Skin of body (tissue), 2 donors: ENCODE data around the gene HRH1. TPM values are rescaled to one million over a fixed set of nuclear protein-coding genes. Genes with fewer than 3 reads are reported as not detected.
A peak's percentile ranks its signal among the peaks of the same experiment; 100 is the strongest.
"Not testable (repeated sequence)": the region's sequence is repeated elsewhere in the genome, so short reads cannot be mapped to it uniquely, and the experiment has no call there.

Source experiments
- DNase-seq: peaks from one replicate; lab custom pipeline; 2025; lab: John Stamatoyannopoulos, UW
- total RNA-seq: library from RNA; depleted of rRNA; stranded (reverse); fragments of >200 nt; gene quantifications from one replicate; pipeline ENCODE4 v1.2.3, GENCODE V29; 2014

Gene HRH1
- total RNA-seq, 1 donor from 2014 or later: 10.1 TPM

DNA sequence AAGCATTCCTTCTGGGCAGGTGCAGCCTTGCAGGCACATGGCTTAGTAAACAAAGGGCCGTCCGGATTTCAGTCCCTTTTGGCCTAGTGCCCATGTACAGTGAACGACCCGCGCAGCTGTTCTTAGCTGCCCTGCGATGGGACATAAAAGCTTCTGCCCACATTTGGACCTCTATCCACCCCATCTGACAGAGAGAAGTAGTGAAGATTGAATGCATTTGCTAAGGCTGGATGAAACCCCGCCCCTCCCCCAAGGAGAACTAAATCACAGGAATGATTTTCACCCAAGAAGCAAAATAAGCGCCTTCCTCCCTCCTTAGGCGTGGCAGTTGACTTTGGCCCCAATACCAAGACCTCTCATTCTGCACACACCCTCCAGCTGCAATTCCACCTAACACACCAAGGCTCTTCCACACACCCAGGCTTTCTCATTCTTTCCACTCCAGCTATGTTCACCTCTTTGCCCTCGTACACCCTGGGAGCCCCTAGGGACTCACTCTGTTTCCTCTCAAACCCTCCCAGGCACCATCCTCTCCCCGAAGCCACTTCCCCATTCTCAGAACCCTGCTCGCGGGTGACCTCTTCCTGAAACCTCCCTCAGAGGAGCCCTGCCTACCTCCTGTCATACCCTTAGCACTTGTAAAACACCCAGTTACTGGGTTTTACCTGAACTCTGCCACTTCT, 14.1 kb upstream of the HRH1 start:
- DNase-seq: no peak

DNA sequence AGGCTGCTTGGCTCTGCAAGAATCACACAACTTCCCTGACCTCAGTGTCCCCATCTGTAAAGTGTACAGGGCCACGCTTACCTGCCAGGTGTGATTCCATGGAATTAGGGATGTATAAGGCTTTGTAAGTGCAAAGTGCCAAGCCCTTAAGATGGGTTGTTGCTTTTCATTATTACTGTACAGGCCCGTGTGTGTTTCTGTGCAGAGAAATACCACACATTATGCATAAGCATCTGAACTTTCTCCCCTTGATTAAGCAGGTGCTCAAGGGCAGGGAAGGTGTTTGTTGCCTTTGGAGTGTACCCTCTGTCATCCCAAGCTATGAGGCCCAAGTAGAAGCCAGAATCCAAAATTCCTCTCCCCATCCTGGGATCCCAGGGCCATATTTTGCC, 13.6 kb upstream of the HRH1 start:
- no peak for DNase-seq

DNA sequence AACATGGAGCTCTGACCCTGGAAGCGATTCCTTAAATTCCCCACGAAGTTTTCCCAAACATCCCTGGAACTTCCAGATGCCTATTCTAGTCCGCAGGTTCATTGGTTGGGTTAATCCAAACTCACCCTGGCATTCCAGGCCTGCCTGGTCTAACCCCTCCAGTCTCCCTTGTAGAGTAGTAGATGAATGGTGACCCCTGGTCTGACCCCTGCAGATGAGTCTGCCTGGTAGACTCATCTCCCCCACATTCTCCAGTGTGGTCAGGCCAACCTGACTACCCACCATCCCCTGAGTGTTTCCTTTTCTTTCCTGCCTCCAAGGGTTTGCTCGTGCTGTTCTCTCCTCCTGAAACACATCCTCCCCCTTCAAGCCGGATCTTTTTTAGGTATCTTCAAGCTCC, 10.8 kb upstream of the HRH1 start:
- no peak for DNase-seq

DNA sequence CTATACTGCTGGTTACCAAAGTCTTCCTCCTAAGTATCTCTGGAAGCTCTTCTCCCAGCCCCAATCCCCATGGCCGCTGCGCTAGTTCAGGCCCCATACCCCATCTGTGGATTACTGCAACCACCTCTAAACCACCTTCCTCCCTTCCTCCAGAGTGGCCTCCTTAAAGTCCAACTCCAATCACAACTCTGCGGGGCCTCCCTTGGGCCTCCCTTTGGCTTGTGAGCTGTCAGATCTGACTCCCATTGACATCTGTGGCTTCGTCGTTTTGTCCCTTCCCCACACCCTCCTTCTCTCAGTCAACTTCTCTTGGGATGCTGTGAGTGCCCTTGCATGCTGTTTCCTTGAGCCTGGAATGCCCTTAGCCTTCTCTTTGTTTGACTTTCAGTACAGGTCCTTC, 9.3 kb upstream of the HRH1 start:
- no peak for DNase-seq

DNA sequence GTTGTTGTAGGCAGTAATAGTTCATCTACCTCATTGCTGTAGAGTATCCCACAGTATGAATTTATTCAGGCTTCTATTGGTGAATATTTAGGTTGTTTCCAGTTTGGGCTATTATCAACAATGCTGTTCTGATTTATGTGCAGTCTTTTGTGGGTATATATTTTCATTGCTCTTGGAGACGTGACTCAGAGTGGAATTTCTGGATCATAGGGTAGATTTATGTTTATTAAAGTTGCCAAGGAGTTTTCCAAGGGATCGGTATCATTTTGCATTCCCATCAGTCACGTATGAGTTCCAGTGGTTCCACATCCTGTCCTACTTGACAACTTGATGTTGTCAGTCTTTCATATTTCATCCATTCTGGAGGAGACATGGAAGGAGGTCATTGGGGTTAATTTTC, 8.4 kb upstream of the HRH1 start:
- DNase-seq: no peak

DNA sequence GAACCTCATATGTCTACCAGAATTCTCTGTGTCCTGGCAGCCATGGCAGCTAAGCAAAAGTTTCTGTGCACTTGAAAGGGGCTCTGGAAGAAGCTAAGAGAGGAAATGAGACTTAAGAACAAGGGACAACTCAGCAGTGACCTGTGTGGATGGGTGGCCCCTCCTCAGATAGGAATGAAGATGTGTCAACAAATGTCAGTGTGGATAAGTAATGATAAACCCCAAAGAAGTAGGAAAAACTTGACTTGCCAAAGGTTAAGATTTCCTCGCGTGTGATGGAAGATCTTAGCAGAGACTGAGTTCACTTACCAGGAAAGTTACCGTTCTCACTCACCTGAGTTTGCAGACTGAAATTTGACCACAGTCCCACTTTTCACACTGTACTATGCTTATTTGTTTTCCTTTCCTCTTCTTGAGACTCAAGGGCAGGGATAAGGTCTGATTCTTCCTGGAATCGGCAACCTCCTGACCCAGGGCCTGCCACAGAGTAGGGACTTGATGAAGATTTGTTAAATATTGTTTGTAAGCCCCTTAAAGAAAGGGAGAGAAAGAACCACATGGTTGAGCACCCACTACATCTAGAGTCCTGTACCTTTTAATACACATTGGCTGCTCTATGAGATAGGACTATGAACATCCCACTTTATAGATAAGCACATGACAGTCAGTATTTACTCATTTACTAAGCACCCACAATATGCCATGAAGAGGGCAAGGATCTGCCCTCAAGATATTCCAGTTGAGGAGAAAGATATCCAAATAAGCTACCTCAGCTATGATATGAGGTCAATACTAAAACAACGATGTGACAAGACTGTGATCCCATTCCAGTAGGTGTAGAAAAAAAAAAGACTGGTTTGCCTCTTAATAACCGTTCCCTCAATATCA, 7.3 kb upstream of the HRH1 start:
- no peak for DNase-seq

DNA sequence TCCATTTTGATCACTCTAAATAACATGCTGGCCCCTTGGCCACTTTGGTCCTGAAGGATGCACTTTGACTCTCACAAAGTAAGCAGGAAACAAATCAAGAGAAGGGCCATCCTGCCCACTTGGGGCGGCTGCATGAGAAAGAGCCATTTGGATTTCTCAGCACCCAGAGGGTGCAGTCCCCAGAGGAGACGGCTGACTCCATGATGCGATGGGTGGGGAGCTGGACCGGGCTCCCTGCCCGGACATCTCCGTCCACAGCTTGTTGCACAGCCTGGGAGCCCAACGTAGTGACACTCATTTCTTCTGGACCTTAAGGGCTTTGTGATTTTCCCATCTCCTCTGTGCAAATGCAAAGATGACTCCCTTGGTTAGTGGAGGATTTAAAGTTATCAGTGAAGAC, 4.0 kb upstream of the HRH1 start:
- no peak for DNase-seq

DNA sequence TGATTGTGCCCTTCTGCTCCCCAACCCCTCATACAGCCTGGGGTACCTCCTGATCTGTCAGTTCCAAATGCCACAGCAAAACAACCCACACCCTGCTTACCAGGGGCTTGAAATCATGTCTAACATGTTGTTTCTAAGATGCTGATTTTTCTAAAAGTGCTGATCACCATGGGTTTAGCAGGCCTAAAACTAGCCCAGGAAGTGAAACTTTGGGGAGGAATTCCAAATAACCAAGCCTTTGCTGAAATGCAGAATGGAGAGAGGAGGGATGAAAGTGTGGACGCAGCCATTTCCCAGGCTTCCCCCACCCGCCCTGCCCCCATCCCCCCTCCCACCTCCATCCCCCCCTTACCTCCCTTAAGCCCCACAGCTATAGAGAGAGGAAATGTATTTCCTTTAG, 2.0 kb upstream of the HRH1 start:
- DNase-seq: no peak

DNA sequence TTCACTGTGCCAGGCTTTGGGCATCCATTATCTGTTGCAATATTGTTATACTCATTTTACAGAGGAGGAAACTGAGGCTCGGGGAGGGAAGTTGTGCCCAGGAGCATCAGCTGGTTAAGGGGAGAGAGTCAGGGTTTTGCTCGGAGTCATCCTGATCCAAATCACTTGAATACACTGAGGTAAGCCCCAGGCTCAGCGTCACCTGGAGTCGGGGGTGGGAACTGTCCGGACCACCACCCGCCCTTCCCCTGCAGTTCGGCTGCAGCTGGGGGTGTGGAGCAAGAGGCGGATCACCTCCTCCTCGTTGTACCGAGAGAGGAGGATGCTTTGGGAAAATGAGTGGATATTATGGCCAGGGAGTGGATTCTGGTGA, 646 bp downstream of the HRH1 start:
- DNase-seq: no peak

DNA sequence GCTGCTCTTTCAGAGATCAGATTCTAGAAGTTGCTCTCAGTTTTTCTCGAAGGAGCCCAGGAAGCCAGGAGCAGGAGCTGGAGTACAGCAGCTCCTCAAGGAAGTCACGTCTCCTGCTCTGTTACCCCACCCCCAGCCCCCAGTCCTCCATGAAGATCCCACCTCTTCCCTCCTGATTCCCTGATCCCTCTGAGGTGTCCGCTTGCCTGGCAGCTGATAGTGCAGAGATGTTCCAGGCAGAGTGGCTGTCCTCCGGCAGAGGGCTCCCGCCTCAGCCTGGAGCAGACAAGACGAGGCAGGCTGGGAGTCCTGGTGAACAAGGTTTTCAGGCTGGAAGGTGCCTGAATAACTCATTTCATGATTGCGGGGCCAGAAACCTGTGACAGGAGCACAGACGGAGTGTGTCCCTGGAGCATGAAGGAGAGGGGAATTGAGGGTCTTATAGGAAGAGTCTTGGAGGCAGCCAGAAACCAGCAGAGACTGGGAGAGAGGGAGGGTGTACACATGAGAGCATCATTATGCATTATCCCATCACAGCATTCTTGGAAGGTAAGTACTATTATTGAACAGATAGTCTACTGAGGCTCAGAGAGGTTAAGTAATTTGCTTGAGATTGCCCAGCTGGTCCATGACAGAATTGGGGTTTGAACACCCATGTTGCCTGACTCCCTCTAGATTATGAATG, 1.2 kb downstream of the HRH1 start:
- peak; percentile 29 for DNase-seq

DNA sequence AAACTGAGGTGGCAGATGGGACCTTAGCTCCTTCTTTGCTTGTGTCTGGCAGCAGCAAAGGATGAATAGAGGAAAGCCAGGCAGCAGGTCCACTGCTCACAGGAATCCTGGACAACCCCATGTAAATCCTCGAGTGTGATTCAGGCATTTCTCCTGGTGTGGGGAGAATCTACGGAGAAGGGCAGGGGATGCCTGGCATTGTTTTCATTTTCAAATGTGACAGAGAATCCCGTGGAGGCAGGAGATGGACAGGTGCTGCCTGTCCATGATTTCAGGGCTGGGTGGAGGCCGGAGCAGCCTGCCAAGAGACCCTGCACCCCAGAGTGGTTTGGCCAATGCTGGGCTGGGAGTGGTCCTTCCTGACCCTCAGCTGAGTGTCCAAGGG, 1.7 kb downstream of the HRH1 start:
- DNase-seq: no peak

DNA sequence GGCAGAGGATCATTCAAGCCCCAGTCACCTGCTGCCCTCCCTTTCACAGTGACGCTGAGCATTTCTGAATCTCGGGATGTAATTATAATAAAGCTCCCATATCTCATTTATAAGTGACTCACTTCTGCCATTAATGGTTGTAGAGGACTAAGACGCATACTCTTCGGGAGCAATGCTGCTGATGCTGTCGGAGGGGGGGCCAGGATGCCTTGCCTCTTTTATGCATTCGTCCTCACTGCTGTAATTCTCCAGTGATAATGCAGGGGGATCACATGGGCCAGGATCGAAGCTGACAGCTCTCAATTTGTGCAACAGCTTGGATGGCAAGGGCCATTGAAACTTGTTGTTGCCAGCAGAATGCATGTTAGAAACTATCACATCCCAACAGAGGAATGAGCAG, 3.1 kb downstream of the HRH1 start:
- DNase-seq: no peak

DNA sequence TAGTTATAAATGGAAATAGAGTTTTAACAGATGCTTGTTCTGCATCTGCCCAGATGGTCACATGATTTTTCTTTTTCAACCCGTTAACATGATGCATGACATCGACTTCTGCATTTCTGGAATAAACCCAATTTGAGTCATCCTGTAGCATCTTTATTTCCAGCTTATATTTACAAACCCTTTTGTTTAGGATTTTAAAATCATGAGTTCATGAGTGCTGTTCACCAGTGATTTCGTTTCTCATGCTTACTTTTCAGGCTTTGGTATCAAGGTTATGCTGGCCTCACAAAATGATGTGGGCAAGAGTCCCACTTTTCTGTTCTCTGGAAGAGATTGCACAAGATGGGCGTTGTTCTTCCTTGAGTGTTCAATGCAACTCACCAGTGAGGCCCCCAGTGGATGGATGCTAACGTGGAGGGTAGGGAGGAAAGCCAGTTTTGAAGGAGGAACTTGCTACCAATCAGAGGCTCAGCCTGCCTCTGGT, 5.2 kb downstream of the HRH1 start:
- peak; percentile 88 for DNase-seq

DNA sequence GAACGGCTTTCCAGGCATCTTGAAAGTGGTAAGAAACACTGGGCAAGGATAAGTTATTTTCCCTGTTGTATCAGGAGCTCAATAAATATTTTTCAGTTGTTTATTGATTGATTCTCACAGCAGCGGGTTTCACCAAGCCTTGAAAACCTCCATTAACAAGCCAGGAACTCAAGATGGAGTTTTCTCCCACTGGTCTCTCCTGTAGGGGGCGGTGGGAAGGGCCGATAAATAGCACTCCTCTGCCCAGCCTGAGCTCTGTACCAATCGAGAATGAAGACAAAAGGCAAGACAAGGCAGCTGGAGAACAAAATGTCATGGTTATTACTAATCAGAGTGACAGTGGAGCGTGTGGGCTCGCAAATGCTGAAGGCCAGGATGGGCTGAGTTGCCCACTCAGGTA, 7.4 kb downstream of the HRH1 start:
- DNase-seq: no peak

DNA sequence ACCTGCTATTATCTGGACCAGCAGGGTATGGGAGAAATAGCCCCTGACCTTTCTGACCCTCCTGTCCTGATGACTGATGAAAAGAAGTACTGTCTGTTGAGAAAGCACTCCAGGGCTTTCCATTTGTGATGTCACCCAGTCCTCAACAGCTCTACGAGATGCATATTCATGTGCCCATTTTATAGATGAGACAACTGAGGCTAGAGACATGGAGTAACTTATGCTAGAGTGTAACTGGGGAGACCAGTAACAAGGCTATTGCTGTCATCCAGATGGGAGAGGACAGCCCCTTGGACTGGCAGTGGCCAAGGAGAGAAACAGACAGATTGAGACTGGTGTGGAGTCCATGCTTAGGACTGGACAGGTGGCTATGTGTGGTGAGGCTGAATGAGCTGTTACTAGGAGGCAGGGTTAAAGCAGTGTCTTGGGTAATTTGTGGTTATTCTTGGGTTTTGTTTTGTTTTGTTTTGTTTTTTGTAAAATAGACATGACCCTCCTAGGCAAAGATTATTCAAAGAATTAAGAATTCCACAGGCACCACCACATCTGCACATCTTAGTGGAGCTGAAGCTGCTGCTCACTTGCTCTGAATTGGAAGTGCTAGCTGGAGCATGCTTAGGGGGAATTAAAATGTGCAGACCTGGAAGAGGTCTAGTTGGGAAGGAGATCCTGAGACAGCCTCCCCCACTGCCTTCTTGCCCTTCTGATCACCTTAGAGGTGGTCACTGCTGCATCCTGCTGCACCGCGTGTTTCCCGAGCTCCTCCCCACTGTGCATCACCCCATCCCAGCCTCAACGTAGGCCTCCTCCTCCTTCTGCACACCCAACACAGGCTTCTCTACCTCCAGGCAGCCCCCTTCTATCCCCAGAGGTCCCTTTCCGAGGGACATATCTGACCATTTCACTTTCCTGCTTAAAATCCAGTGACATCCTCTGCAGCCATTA, 8.4 kb downstream of the HRH1 start:
- no peak for DNase-seq

DNA sequence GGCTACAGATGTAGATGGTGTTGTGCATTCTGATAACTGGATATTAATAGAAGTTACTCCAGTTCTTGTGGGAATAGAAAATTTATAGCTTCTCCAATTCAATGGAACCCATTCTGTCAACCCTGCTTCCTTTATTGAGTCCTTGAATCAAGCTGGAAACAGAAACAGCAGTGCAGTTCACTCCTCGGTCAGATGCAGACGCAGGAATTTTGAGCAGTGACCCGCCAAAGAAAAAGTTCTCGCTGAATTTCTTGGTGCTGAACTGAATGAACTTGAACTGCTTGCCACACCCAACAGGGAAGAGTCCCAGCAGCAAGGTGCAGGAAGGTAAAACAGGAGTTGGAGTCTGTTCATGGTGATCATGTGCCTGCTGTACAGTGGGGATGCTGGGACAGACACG, 10.3 kb downstream of the HRH1 start:
- DNase-seq: peak; percentile 60

DNA sequence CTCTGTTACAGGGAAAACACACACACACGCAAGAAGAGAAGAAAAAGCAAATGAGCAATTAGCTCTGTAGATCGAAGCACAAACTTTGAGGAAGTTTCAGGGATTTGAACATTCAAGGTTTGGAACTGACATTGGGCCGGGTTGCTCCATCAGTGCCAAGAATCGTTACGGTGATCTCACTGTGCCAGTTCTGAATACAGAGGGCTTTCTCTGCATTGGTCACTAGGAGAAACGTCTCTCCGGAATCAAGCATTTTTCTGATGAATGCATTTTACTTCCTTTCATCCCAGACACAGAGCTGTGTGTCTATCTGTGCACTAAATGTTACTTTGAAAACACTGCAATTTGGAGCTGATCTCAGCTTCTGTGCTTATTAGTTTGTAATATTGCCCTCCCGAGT, 11.2 kb downstream of the HRH1 start:
- no peak for DNase-seq

DNA sequence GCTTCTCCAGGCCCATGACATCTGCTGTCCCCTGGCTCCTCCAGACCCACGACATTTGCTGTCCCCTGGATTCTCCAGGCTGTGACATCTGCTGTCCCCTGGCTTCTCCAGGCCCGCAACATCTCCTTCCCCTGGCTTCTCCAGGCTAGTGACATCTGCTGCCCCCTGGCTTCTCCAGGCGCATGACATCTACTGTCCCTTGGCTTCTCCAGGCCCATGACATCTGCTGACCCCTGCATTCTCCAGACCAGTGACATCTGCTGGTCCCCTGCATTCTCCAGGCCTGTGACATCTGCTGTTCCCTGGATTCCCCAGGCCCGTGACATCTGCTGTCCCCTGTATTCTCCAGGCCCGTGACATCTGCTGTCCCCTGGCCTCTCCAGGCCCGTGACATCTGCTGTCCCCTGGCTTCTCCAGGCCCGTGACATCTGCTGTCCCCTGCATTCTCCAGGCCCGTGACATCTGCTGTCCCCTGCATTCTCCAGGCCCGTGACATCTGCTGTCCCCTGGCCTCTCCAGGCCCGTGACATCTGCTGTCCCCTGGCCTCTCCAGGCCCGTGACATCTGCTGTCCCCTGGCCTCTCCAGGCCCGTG, 12.6 kb downstream of the HRH1 start:
- DNase-seq: not testable (repeated sequence)

DNA sequence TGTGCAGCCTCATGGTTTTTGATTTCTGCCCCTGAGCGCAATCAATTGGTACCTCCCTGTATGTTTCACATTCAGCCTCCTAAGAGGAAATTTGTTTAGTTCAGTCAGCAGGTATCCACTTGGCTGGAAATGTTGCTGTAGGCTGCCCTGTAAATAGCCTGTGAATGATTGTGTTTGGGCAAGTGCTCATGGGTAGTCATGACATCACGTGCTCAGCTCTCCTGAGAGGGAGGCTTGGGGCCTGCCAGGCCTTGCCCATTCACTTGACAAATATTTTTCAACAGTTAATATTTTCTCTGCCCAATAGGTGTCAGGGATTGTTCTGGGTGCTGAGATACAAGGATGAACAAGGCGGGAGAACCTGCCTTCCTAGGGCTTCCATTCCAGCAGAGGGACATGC, 13.3 kb downstream of the HRH1 start:
- DNase-seq: no peak

DNA sequence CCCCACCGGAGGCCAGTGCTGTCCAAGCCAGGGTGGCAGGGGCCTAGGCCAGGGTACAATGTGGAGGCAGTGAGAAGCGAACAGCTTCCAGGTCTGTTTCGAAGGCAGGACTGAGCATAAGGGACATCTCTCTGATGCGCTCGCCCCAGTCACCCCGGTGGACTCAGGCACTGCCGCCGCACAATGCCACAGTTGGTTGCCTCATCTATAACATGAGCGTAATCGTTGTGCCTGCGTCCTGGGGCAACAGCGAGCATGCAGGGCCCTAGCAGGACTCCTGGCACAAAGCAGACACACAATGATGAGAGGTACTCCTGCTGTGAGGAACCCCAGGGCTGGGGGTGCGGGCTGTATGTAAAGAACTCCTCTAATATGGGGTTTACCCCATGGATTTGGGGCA, 14.1 kb downstream of the HRH1 start:
- no peak for DNase-seq
